ENCODE results near the gene RIPOR2. TPM values are rescaled to one million over a fixed set of nuclear protein-coding genes. Genes with fewer than 3 reads are reported as not detected.
"Not testable (repeated sequence)": the region's sequence is repeated elsewhere in the genome, so short reads cannot be mapped to it uniquely, and the experiment has no call there.

The RIPOR2 gene
- polyA plus RNA-seq, 4 donors = 6.2 to 9.0 (median 8.0) TPM

DNA sequence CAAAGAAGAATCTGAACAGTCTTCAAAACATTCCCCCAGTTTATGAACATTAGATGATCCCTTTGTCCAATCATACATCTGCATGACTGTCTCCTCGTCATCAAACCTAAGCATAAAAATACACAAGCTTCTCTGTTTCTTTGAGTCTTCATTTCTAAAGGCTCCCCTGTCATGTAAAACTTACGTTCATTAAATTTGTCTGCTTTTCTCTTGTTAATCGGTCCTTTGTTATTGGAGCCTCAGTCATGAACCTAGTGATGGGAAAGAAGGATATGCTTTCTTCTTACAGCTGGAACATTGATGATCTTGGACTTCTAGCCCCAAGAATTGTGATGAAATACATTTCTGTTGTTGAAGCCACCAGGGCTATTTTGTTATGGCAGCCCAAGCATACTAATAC, 18.0 kb upstream of the RIPOR2 start:
- no peak for DNase-seq (ENCODE audit: low read depth in 4 of 4, low spot score in 3 of 4)

DNA sequence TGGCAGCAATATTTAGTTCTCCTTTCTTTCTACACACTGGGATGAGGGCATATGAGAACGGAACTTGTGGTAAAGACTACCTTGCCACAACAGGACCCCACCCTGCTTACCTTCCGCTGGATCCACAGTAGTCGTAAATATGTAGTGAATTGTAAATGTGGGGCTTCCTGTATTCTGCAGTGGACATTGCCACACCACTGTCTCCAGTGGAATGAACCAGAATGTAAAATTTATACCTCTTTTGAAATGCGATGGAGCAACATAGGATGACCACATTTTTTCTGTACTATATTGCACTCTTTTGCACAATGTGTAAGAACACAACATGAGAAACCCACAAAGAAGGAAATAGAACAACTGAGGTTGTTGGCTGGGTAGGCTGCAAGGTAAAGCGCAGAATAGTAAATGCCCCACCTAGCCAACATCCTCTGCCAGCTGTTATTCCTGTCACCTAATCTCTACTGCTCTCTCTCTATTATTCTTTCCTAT, 16.1 kb upstream of the RIPOR2 start:
- no peak for DNase-seq (ENCODE audit: low read depth in 4 of 4, low spot score in 3 of 4)

DNA sequence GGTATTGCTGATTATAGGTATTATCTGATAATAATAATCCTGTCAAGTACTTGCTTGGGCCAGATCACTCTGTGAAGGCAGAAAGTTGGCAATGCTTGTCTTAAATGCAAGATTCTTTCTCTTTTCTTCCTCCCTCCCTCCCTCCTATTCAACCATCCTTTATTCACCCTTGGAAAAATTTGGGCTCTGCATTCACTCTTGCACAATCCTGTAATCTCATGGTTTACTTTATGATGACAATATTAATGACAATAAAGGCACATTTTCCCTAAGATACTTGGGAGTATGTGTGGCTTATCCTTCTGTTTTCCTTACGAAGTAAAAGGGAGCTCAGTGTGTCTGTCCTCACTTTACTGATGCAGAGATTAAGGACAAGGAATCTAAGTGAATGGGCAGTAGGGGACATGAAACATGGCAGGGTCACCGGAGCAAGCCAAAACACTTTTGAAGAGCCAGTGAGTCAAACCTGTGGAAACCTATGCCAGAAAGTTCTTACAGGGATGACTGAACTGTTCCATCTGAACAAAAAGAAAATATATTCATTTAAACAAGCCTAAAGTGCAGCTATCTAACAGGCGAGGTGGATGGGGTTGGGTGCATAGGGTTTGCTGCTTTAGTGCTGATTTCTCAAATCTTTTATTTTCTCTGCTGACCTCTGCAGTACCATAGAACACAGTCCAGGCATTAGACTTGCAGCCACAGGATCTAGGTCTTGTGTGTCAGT, 14.6 kb upstream of the RIPOR2 start:
- no peak for DNase-seq (ENCODE audit: low read depth in 4 of 4, low spot score in 3 of 4)

DNA sequence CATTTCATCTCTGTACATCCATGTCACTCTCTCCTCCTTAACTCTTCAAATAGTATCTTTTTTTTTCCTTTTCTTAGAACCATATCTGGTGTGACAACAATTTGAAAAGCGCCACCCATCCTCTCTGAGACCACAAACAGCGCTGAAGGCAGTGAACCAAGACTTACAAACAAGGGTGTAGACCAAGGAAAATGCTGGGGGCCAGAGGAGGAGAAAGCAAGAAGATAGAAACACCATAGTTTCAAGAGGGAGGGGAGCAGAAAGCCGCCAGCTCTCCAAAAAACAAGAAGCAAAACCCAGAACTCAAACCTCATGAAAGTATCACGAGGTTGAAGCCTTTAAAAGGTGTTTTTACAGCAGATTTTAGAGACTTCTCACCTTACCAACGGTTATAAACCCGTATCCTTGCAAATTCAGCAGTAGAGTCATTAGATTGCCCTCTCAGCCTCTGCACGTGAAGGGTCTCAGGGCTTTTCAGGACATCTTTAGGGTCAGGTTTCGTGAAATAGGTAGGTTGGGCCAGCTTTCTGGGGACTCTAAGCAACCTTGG, 13.3 kb upstream of the RIPOR2 start:
- DNase-seq (ENCODE audit: low read depth in 4 of 4, low spot score in 3 of 4) = no peak

DNA sequence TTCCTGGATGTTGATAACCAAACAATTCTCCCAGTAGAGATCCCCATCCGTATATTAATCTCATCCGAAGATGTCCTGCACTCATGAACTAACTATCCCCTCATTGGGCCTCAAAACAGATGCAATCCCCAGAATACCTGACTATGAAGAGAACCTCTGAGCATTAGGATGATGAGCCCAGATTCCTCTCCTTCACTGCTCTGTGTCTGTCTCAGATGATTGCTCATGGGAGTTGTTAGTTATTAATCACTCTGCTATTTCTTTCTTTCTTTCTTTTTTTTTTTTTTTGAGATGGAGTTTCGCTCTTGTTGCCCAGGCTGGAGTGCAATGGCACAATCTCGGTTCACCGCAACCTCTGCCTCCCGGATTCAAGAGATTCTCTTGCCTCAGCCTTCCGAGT, 12.5 kb upstream of the RIPOR2 start:
- not testable (repeated sequence) for DNase-seq (ENCODE audit: low read depth in 4 of 4, low spot score in 3 of 4)

DNA sequence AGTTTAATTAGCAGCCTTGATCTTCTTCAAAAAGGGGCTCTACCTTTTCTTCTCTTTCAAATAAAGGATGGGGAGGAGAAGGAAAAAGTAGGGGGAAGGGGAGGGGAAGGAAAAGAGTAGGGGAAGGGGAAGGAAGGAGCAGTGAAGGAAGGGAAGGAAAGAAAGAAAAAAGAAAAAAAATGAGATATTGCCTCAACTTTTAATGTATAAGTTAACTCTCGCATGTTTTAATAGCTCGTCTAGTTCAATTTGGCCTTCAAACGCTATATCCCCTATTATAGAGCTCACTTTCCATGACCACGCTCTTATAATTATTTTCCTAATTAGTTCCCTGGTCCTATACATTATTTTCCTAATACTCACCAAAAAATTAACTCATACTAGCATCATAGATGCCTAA, 11.9 kb upstream of the RIPOR2 start:
- DNase-seq (ENCODE audit: low read depth in 4 of 4, low spot score in 3 of 4) = no peak

DNA sequence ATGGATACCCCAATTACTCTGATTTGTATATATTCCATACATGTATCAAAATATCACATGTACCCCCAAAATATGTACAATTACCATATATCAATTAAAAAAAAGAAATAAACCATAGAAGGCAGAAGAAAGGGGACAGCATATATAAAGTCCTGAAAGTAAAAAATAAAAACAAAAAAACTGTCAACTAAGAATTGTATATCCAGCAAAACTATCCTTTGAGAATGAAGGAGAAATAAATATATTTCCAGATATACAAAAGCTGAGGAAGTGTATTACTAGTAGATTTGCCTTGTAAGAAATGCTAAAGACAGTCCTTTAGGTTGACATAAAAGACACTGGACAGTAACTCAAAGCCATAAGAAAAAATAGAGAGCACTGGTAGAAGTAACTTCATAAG, 9.3 kb upstream of the RIPOR2 start:
- DNase-seq (ENCODE audit: low read depth in 4 of 4, low spot score in 3 of 4) = no peak

DNA sequence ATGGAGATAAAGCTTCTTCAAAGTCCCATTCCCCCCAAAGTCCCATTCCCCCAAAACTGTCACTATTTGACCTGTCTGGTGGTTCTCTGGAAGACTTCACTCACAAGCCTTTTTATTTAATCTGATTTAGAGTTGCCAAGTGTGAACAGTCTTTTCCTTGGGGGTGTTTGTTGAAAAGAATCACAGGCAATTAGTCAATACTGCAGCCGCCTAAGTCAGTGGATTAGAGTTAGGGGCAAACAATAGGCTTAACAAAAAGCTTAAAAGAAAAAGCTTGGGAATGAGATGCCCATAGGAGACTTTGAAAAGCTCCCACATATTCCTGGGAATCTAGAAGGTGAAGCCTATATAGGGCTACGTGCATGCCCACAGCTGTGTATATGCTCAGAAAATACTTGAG, 8.0 kb upstream of the RIPOR2 start:
- no peak for DNase-seq (ENCODE audit: low read depth in 4 of 4, low spot score in 3 of 4)

DNA sequence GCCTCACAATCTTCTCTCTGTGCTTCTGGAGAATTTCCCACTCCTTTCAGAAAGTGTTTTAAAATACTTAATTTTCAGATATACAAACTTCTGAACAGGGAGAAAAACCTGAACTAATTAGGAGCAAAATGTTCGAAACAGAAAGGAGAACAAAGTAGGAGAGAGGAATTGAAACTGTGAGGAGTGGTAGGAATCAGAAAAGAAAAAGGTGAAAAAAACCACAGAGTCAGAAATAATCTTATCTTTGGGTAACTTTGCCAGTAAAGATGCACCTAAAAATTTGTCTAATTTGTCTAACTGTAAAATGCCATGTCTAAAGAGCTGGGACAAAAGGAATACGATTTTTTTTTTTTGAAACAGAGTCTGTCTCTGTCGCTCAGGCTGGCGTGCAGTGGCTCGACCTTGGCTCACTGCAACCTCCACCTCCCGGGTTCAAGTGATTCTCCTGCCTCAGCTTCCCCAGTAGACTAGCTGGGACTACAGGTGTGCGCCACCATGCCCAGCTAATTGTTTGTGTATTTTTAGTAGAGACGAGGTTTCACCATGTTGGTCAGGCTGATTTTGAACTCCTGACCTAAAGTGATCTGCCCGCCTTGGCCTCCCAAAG, 4.7 kb upstream of the RIPOR2 start:
- no peak for DNase-seq (ENCODE audit: low read depth in 4 of 4, low spot score in 3 of 4)

DNA sequence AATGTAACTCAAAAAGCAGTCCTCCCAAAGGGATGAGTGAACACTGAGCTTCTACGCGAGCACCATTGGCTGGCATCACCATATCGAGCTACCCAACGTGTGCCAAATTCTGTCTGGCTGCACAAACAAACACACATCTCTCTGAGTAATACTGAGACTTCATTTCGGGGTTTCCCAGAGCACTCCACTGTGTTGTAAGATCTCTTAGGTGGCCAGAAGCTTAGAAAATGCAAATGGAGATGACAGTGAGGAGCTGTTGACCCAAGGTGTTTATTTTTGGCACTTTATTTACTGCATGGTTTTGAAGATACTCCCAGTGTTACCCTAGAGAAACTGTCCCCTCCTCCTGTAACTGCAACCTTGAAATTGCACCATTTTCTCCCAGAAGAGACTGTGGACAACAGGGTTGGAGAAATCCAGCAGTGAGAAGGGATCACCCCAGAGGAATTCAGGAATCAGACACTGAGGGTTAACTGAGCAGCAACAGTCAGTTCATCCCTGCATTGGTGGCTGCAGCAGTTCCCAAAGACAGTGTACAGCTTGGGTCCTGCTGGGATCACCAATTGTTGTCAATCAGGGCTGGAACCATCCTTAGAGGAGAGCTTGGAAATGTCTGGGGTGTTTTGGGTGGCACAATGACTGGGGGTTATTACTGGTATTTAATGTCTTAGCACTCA, 1.0 kb upstream of the RIPOR2 start:
- DNase-seq (ENCODE audit: low read depth in 4 of 4, low spot score in 3 of 4) = no peak

DNA sequence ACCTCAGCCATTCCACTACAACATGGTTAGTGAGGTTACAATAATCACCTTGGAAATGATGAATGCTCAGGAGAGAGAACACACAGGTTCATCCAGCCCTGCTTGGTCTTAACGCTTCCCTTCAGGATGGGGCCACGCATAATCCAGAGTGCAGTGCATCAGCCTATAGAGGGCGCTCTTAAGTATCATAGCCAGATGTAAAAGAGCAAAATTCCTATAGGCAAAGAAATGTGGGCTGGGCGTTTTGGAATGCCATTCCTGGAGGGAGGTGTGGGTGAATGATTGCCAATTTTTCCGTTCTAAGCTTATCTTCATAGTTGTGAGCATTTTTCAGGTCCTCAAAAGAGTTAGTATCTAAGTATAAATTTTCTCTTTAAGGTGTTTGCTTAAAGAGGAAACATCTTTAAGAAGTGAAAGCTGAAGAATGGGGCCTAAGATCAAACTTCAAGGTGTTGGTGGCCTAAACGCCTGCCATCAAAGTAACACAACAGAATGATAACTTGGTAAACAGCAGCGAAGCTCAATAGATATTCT, 1.8 kb downstream of the RIPOR2 start:
- DNase-seq (ENCODE audit: low read depth in 4 of 4, low spot score in 3 of 4) = no peak

DNA sequence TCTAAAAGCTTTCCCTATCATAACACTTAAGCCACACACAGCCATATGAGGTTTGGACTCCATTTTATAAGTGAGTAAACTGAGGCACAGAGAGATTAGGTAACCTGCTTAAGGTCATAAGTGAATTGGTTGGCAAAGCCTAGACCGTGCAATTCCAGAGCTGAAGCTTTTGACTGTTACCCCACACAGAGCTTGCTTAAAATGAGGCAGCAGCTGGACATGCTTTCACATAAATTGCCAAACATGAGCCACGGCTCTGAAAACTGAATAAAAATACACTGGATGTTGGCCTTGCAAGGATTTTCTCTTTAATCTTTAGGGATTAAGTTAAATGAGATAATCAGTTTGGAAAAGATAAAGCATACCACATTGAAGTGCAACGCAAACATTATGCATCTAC, 2.5 kb downstream of the RIPOR2 start:
- DNase-seq (ENCODE audit: low read depth in 4 of 4, low spot score in 3 of 4) = no peak

DNA sequence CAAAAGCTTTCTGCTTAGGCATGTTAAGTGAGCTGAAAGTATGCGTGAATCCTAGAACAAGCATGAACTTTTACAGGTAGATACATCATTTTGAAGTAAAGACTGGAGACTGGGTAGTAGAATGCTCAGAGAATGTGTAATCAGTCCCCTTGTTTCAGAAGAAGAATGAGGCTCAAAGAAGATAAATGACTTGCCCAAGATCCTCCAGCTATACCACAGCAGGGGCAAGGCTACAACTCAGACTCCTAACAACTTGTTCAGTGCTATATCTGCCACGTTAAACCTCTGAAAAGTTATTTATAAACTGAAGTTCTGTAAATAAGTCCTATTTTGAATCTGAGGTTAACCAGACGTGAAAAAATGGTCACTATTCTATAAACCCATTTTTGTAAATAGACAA, 2.9 kb downstream of the RIPOR2 start:
- no peak for DNase-seq (ENCODE audit: low read depth in 4 of 4, low spot score in 3 of 4)

DNA sequence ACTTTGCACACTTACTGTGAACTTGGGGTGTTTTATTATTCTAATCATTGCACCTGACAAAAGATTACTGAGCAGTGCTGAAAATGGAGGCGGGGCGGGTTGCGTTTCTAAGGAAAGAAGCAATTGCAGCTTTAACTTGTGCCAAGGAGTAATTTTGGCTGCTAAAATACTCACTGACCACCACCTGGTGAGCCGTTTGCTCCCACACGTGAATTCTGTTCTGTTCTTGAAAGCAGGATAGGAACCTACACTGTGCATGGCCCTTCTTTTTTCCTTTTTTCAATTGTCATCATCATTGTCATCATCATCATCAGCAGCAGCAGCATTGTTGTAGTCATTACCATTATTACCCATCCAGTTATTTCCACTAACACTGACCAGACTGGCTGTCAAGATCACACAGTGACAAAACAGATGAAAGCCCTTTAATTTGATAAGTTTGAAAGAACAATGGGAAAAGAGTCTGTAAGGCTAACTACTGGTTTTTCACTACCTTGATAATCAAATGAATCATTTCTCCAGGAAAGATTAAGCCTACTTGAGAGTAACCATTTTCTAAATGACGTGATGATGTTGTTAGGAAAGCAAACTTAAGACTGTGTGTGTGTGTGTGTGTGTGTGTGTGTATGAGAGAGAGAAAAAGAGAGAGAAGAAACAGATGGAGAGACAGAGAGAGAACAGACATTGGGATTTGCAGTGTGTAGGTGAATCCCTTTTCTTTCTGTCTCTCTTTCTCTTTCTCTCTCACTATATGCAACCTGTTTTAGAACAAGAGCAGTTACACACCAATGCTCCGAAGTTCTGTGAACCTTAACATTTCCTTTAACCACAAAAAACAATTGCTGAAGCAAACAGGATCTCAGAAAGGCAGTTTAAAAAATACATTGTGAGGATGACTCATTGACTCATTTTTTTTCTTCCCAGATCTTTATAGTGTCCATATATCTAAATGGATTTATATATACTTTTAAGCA, 3.8 kb downstream of the RIPOR2 start:
- DNase-seq (ENCODE audit: low read depth in 4 of 4, low spot score in 3 of 4) = no peak

DNA sequence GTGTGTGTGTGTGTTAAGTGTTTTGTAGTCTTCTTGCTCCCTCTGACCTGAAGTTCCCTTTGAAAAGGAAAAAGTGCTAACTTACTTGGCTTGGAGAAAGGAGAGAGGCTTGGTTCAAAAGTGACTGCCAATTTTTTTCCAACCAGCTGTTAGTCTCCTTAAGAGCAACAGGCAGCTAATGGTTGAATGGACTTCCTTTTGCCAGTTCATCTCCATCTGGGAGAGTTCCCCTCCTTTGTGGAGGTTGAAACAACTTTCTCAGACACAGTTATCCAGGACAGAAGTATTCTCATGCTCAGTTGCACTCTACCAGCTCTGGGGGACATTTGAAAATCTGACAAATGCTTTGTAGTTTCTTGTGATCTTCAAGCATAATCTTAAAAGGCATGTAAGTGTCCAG, 4.5 kb downstream of the RIPOR2 start:
- DNase-seq (ENCODE audit: low read depth in 4 of 4, low spot score in 3 of 4) = no peak

DNA sequence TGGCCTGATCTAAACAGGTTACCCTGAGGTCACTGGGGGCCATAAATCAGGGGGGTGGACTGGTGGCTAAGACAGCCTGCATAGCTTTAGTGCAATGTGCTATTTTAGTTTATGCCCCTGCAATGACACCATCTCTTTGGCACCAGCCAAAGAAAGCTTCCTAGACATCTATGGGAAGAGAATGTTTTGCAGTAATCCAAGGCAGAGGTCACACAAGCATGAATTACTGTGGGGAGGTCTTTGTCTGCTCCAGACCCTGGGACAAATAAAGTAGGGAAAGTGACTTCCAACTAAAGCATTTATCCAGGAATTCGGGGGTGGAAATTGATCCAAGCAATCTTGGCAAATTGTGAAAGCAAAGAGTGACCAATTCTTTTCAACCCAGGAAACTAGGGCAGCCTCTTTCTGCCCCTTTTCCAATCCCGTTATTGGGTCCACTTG, 5.3 kb downstream of the RIPOR2 start:
- DNase-seq (ENCODE audit: low read depth in 4 of 4, low spot score in 3 of 4) = no peak

DNA sequence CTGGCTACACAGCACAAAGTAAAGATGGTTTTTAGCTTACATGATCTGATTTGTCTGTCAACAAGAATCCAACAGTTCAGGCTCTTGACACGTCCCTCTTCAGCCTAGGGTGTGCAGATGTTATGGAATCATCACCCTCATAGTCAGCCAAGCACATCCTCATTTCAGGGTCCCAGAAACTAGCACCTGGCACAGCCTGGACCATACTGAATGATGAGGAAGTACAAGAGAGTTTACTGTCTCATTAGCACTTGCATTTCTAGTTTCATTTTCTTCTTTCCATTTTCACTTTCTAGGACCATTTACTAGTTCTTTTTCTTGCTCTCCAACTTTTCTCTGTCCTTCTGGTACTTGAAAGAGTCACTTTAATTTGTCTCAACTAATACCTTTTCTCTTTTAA, 6.5 kb downstream of the RIPOR2 start:
- DNase-seq (ENCODE audit: low read depth in 4 of 4, low spot score in 3 of 4) = no peak

DNA sequence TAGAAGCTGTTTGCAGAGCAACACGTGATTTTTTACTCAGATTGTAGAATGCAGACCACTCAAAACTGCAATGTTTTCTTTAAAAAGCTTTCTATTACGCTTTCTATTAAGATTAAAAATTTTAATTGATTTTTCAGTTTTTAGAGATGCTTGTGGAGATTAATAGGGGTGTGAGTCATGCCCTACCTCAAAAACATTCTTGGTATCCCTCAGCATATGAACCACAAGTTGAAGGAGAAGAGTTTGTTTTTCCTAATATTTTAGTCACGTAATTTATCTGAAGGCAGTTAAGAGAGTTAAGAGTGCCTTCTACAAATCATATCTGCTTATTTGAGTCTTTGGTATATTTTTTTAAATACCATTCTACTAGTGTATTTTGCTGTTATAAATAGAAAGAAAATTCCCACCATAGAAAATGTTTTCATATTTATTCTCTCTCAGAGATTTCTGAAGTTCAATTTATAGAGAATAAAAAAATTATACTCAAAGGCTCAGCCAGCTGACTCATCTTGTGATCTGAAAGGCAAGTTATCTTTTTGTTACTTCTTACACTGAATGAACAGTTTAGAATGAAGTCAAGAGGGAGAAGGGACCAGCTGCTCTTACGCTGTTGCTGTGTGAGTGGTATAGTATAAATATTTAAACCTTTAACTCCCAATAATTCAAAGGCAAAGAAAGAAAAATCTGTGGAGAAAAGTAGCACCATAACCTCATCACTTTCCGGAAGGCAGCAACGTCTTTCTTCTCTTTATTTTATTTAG, 7.6 kb downstream of the RIPOR2 start:
- no peak for DNase-seq (ENCODE audit: low read depth in 4 of 4, low spot score in 3 of 4)

DNA sequence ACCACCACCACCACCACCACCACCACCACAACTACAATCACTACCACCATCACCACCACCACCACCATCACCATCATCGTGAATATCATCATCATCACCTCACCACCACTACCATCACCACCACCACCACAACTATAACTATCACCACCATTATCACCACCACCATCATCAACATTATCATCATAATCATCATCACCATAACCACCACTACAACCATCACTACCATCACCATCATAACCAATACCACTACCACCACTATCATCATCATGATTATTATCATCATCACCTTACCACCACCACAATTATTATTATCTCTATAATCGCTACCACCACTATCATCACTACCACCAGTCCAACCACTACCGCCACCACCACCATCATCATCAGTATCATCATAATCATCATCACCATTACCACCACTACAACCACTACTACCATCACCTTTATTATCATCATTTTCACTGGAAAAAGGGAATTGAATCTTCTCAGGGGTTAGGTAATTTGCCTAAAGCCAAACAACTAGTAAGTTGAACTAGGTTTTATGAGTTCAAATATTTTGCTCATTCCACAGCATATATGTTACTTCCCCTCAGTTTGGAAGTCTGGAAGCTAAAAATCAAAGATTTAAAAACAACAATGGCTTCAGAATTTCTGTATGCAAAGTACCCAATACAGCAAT, 8.3 kb downstream of the RIPOR2 start:
- no peak for DNase-seq (ENCODE audit: low read depth in 4 of 4, low spot score in 3 of 4)
